Chondrocyte (in vitro differentiated cells): ENCODE data around the gene PLIN3. TPM values are rescaled to one million over a fixed set of nuclear protein-coding genes. Genes with fewer than 3 reads are reported as not detected.
A peak's percentile ranks its signal among the peaks of the same experiment; 100 is the strongest.
"Not testable (repeated sequence)": the region's sequence is repeated elsewhere in the genome, so short reads cannot be mapped to it uniquely, and the experiment has no call there.

ENCODE experiments used
- DNase-seq: peaks from one replicate; pipeline ENCODE4 v3.0.0; 2021; ENCODE audit warnings: mixed read lengths, low spot score
- H3K27ac Mint-ChIP-seq: one replicate; pipeline ENCODE4 v1.8.0; 2021; ENCODE audit warnings: mild to moderate bottlenecking, moderate library complexity, mixed read lengths; ENCODE audit not compliant: unreplicated experiment
- H3K27me3 Mint-ChIP-seq: 2 replicates; pipeline ENCODE4 v1.8.0; 2021; ENCODE audit warnings: low read depth, mixed read lengths
- H3K36me3 Mint-ChIP-seq: 2 replicates; pipeline ENCODE4 v1.8.0; 2021; ENCODE audit warnings: low read depth, mixed read lengths
- H3K4me1 Mint-ChIP-seq: 2 replicates; pipeline ENCODE4 v1.8.0; 2021; ENCODE audit warnings: low read depth, mild to moderate bottlenecking, mixed read lengths
- H3K4me3 Mint-ChIP-seq: one replicate; pipeline ENCODE4 v1.8.0; 2021; ENCODE audit warnings: mild to moderate bottlenecking, moderate library complexity, mixed read lengths; ENCODE audit not compliant: unreplicated experiment
- H3K9me3 Mint-ChIP-seq: 2 replicates; pipeline ENCODE4 v1.8.0; 2021; ENCODE audit warnings: low read depth, mixed read lengths
- total RNA-seq: library from RNA; stranded (reverse); gene quantifications from 3 replicates; pipeline ENCODE4 v1.2.1, GENCODE V29; 2021
- TF ChIP-seq, protein P1 (sequence below): fragments of 200-600 bp; sonication (generic); IDR thresholded peaks from 2 replicates; pipeline ENCODE4 v1.5.0; 2021; ENCODE audit warnings: antibody characterized with exemption, mild to moderate bottlenecking, moderate library complexity

Gene PLIN3
- total RNA-seq, 1 donor from 2014 or later, result 93.2 TPM

DNA sequence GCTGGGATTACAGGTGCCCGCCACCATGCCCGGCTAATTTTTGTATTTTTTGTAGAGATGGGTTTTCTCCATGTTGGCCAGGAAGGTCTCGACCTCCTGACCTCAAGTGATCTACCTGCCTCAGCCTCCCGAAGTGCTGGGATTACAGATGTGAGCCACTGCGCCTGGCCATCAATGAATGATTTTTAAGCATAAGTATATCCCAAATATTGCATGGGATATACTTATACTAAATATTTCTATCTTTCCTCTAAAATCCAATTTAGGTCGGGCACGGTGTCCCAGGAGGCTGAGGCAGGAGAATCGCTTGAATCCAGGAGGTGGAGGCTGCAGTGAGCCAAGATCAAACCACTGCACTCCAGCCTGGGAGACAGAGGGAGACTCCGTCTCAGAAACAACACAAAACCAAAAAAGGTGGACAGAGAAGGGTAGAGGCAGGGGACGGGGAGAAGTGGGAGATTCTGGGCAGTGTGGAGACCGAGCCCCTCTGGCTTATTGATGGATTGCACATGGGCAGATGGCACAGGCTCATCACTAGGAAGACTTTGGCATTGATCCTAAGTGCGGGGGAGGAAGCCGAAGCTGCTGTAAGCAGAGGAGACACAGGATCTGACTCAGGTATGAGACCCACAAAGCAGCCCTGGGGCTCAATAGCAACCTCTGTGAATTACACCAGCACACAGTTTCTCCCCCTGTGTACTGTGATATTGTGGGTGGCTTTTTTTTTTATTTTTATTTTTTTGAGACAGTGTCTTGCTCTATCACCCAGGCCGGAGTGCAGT lies 21.8 kb upstream of the PLIN3 start:
- DNase-seq, result no peak
- Mint-ChIP-seq H3K27ac (no peak overlapping the region), H3K27me3 (no peaks in the 10 kb centered on the region), H3K4me3 (no peak overlapping the region), H3K36me3 (no peaks in the 10 kb centered on the region), H3K9me3 (no peaks in the 10 kb centered on the region), H3K4me1 (no peaks in the 10 kb centered on the region)
- TF ChIP-seq, protein P1, sequence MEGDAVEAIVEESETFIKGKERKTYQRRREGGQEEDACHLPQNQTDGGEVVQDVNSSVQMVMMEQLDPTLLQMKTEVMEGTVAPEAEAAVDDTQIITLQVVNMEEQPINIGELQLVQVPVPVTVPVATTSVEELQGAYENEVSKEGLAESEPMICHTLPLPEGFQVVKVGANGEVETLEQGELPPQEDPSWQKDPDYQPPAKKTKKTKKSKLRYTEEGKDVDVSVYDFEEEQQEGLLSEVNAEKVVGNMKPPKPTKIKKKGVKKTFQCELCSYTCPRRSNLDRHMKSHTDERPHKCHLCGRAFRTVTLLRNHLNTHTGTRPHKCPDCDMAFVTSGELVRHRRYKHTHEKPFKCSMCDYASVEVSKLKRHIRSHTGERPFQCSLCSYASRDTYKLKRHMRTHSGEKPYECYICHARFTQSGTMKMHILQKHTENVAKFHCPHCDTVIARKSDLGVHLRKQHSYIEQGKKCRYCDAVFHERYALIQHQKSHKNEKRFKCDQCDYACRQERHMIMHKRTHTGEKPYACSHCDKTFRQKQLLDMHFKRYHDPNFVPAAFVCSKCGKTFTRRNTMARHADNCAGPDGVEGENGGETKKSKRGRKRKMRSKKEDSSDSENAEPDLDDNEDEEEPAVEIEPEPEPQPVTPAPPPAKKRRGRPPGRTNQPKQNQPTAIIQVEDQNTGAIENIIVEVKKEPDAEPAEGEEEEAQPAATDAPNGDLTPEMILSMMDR, result no peak

DNA sequence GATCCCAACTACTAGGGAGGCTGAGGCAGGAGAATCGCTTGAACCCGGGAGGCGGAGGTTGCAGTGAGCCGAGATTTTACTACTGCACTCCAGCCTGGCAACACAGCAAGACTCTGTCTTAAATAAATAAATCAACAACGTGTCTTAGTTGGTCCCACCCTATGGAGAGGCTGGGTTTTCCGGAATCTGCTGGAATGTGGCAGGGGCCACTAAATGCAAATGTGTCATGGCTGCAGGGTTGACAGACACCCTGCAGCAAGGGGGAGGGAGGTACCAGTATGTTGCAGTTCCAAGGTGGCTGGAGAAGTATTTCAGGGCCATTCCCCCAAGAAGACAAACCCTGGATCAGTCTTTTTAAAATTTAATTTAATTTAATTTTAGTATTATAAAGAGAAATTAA lies 20.3 kb upstream of the PLIN3 start:
- H3K9me3 Mint-ChIP-seq, H3K27me3 Mint-ChIP-seq, H3K4me1 Mint-ChIP-seq, H3K36me3 Mint-ChIP-seq, H3K4me3 Mint-ChIP-seq, H3K27ac Mint-ChIP-seq, DNase-seq: not testable (repeated sequence)

DNA sequence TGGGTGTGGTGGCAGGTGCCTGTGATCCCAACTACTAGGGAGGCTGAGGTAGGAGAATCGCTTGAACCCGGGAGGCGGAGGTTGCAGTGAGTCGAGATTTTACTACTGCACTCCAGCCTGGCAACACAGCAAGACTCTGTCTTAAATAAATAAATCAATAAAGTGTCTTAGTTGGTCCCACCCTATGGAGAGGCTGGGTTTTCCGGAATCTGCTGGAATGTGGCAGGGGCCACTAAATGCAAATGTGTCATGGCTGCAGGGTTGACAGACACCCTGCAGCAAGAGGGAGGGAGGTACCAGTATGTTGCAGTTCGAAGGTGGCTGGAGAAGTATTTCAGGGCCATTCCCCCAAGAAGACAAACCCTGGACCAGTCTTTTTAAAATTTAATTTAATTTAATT lies 17.5 kb upstream of the PLIN3 start:
- not testable (repeated sequence) for H3K4me1 Mint-ChIP-seq, H3K27ac Mint-ChIP-seq, H3K4me3 Mint-ChIP-seq, H3K36me3 Mint-ChIP-seq, H3K9me3 Mint-ChIP-seq, DNase-seq, H3K27me3 Mint-ChIP-seq

DNA sequence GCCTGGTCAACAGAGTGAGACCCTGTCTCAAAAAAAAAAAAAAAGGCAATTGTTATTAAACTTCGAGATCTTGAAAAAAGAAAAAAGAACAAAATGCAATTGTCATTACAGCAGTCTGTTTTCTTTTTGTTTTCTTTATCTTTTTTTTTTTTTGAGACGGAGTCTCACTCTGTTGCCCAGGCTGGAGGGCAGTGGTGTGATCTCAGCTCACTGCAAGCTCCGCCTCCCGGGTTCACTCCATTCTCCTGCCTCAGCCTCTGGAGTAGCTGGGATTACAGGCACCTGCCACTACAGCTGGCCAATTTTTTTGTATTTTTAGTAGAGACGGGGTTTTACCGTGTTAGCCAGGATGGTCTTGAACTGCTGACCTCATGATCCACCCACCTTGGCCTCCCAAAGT lies 15.4 kb upstream of the PLIN3 start:
- H3K9me3 Mint-ChIP-seq, H3K27ac Mint-ChIP-seq, H3K4me3 Mint-ChIP-seq, H3K27me3 Mint-ChIP-seq, H3K36me3 Mint-ChIP-seq, H3K4me1 Mint-ChIP-seq, DNase-seq: not testable (repeated sequence)

DNA sequence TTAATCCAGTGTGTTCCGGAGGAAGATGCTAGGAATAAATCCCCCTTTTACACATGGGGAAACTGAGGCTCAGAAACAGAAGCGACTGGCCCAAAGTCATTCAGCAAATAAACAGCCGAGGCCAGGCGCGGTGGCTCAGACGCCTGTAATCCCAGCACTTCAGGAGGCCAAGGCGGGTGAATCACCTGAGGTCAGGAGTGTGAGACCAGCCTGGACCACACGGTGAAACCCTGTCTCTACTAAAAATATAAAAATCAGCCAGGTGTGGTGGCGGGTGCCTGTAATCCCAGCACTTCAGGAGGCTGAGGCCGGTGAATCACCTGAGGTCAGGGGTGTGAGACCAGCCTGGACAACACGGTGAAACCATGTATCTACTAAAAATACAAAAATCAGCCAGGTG lies 11.6 kb upstream of the PLIN3 start:
- Mint-ChIP-seq H3K9me3 (no peaks in the 10 kb centered on the region), H3K36me3 (no peaks in the 10 kb centered on the region), H3K27me3 (no peaks in the 10 kb centered on the region), H3K27ac (no peak overlapping the region), H3K4me1 (peaks cover 8% of the 10 kb centered on the region), H3K4me3 (no peak overlapping the region)
- no peak for DNase-seq
- TF ChIP-seq, protein P1, result no peak

DNA sequence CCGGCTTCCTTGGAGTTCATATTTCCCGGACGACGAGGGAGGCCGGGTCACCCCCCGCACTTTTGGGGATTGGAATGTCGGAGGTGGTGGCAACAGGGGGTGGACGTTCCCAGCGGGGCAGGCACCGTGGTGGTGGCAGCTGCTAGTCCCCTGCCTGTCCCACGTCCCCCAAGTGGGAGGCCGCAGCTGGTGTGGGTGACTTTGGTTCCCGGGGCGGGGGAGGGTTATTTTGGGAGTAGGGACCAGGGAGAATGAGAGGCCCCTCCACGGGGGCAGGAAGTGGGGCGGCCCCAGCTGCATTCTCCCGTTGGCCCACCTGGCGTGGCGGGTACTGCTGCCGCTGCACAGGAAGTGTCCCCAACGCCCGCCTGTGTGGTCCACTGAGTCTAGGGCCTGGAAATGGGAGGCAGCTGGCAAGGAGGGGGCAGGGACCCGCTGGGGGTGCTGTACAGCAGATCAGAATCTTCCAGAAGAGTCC lies 11.1 kb upstream of the PLIN3 start:
- H3K4me3 Mint-ChIP-seq, result no peak overlapping the region
- H3K36me3 Mint-ChIP-seq, result no peaks in the 10 kb centered on the region
- TF ChIP-seq, protein P1, result no peak
- no peaks in the 10 kb centered on the region for H3K9me3 Mint-ChIP-seq
- peak overlapping the region; percentile 32 for H3K27ac Mint-ChIP-seq
- H3K4me1 Mint-ChIP-seq, result peaks cover 8% of the 10 kb centered on the region
- H3K27me3 Mint-ChIP-seq, result no peaks in the 10 kb centered on the region
- DNase-seq, result no peak
